Omental fat pad (tissue), 4 donors: ENCODE data around the gene NRP1. TPM values are rescaled to one million over a fixed set of nuclear protein-coding genes. Genes with fewer than 3 reads are reported as not detected.

Source experiments
- ATAC-seq: fragments of 150-250 bp; one replicate; pipeline ENCODE4 v1.9.1; 2016; ENCODE audit warnings: mild to moderate bottlenecking, moderate library complexity; ENCODE audit not compliant: low FRiP score
- DNase-seq: peaks from one replicate; pipeline ENCODE4 v3.0.0-alpha.2; 2019; ENCODE audit warnings: low spot score
- total RNA-seq, 4 donors: library from RNA; depleted of rRNA; stranded (reverse); fragments of >200 nt; gene quantifications; one replicate each; pipeline ENCODE4 v1.1.0, GENCODE V29; 2016
- TF ChIP-seq, protein P1 (sequence below), 3 donors: fragments of 450-650 bp; IDR thresholded peaks; one replicate each; pipeline ENCODE4 v1.5.1; 2016 to 2017; ENCODE audit warnings: antibody characterized with exemption in 3 of 3, mild to moderate bottlenecking in 3 of 3, moderate library complexity in 2 of 3

NRP1 gene
- total RNA-seq, 4 donors from 2014 or later = 72.8 to 223 (median 178) TPM

DNA sequence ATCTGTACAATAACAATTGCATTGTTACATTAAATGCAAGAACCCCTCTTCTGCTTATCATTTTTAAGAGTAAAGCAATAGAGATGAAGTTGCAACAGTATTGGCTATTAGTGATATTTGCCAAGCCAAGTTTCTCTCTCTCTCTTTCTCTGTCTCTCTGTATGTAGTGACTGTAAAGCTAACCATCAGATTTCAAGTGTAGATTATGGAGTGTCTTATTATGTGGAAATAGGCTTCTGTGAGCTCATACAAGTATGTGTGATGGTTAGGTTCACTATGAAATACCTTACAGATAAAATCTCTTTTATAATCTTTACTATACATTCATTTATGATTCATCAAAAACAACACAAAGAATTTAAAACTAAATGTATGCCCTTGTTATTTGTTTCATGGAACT lies 28.6 kb upstream of the NRP1 start:
- TF ChIP-seq, protein P1, sequence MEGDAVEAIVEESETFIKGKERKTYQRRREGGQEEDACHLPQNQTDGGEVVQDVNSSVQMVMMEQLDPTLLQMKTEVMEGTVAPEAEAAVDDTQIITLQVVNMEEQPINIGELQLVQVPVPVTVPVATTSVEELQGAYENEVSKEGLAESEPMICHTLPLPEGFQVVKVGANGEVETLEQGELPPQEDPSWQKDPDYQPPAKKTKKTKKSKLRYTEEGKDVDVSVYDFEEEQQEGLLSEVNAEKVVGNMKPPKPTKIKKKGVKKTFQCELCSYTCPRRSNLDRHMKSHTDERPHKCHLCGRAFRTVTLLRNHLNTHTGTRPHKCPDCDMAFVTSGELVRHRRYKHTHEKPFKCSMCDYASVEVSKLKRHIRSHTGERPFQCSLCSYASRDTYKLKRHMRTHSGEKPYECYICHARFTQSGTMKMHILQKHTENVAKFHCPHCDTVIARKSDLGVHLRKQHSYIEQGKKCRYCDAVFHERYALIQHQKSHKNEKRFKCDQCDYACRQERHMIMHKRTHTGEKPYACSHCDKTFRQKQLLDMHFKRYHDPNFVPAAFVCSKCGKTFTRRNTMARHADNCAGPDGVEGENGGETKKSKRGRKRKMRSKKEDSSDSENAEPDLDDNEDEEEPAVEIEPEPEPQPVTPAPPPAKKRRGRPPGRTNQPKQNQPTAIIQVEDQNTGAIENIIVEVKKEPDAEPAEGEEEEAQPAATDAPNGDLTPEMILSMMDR (IDR thresholded peaks at IDR 0.05) = no peak
- no peak for DNase-seq
- ATAC-seq = no peak

- TF ChIP-seq, protein P1 (IDR thresholded peaks at IDR 0.05) = no peak
- no peak for ATAC-seq
- no peak for DNase-seq
Observed at GRCh38 chr10:33358016-33358415, 23.5 kb upstream of the NRP1 start.

GRCh38 chr10:33355274-33355673 lies 20.8 kb upstream of the NRP1 start:
- TF ChIP-seq, protein P1 (IDR thresholded peaks at IDR 0.05) = no peak
- DNase-seq = no peak
- ATAC-seq = no peak

- TF ChIP-seq, protein P1 (IDR thresholded peaks at IDR 0.05) = no peak
- DNase-seq (no peak), ATAC-seq (no peak)
Observed at GRCh38 chr10:33353853-33354252, 19.4 kb upstream of the NRP1 start.

GRCh38 chr10:33353334-33353733 lies 18.9 kb upstream of the NRP1 start:
- TF ChIP-seq, protein P1 (IDR thresholded peaks at IDR 0.05) = no peak
- DNase-seq (no peak), ATAC-seq (no peak)

DNA sequence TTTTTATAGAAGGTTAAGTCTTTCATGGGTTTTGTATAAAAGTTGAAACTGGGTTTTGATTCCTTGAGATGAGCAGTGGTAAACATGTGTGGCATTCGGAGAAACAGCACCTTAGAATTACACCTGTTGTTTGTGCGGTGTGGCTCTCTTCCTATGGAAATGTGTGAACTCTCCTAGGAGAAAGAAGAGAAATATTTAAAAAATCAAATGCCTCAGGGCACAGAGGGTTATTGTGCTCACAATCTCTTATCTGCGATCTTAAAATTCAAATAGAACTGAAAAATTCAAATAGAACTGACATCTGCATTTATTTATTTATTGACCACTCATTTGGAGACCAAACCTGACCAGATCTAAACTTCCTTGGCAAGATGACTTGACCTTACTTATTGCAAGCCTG lies 18.1 kb upstream of the NRP1 start:
- TF ChIP-seq, protein P1 (IDR thresholded peaks at IDR 0.05) = no peak
- ATAC-seq = no peak

GRCh38 chr10:33352175-33352574 lies 17.7 kb upstream of the NRP1 start:
- TF ChIP-seq, protein P1 (IDR thresholded peaks at IDR 0.05) = no peak
- ATAC-seq = no peak
- DNase-seq = no peak

More for the DNA sequence above, 18.1 kb upstream of the NRP1 start:
- no peak for DNase-seq
